Right lobe of liver (tissue), 6 donors: Measurements from ENCODE around the gene FNIP2. TPM values are rescaled to one million over a fixed set of nuclear protein-coding genes. Genes with fewer than 3 reads are reported as not detected.

Experiments
- ATAC-seq, 4 donors: fragments of 200-7000 bp; cut with Tn5 transposase; one replicate each; pipeline ENCODE4 v1.9.1; 2020; ENCODE audit warnings: mild to moderate bottlenecking in 4 of 4, moderate library complexity in 4 of 4
- DNase-seq, 3 donors: peaks; one replicate each; pipeline ENCODE4 v3.0.0-alpha.2; 2020
- H3K27ac ChIP-seq, 3 donors: fragments of 200-600 bp; one replicate each; pipeline ENCODE4 v1.8.0; 2022
- H3K27me3 ChIP-seq, 2 donors: fragments of 200-600 bp; one replicate each; pipeline ENCODE4 v1.8.0; 2022
- H3K36me3 ChIP-seq, 4 donors: fragments of 200-600 bp; sonication (generic) in 1 of 4; one replicate each; pipeline versions ENCODE4 v1.5.1 to v1.8.0; 2017 to 2022; ENCODE audit warnings: control low read depth in 1 of 4
- H3K4me1 ChIP-seq, 4 donors: fragments of 200-600 bp; sonication (generic) in 1 of 4; one replicate each; pipeline versions ENCODE4 v1.5.1 to v1.8.0; 2017 to 2022; ENCODE audit warnings: control low read depth in 1 of 4
- H3K4me3 ChIP-seq, 3 donors: fragments of 200-600 bp; one replicate each; pipeline ENCODE4 v1.8.0; 2022
- H3K9me3 ChIP-seq, 4 donors: fragments of 200-600 bp; sonication (generic) in 1 of 4; one replicate each; pipeline versions ENCODE4 v1.5.1 to v1.8.0; 2017 to 2022; ENCODE audit warnings: control low read depth in 1 of 4
- POLR2A ChIP-seq: fragments of 450-650 bp; IDR thresholded peaks from one replicate; pipeline ENCODE4 v1.6.1; 2017; ENCODE audit warnings: antibody characterized with exemption, mild to moderate bottlenecking
- WGBS: methylation state at CpG from one replicate; pipeline ENCODE4 v1.1.6; 2018; ENCODE audit warnings: low coverage, low lambda C conversion rate; ENCODE audit not compliant: insufficient coverage; ENCODE audit errors: missing lambda C conversion rate; 5-methylcytosine and 5-hydroxymethylcytosine counted together
- intact Hi-C, 2 donors: fragments of 100-400 bp; cut with DNase I; formaldehyde crosslinking; loops; one replicate each; pipeline versions ENCODE4 v1.11.2 to v1.14.1; 2022
- total RNA-seq, 6 experiments: library from RNA; depleted of rRNA in 2 of 6; stranded (reverse); fragments of >200 nt in 2 of 6; fragmentation: NEBNext Ultra II Directional in 3 of 6; extraction: Animal tissue kit (Norgen Biotek cat#: 25700) in 3 of 6; gene quantifications; one replicate each; pipeline versions ENCODE4 v1.1.0 to v1.2.4, GENCODE V29; 2016 to 2023
- TF ChIP-seq, protein P1 (sequence below), 4 donors: fragments of 200-600 bp in 3 of 4; fragments of 450-650 bp in 1 of 4; IDR thresholded peaks; one replicate each; pipeline versions ENCODE4 v1.5.1 to v1.8.0; 2016 to 2022; ENCODE audit warnings: antibody characterized with exemption in 4 of 4, mild to moderate bottlenecking in 2 of 4
- donor health status: DM: no; HTN: yes; CAD: no.
- donor health status: DM: no; HTN: no; CAD: no.
- donor health status: DM: no; HTN: no; CAD: no.
- donor health status: DM: no; HTN: yes; CAD: no.
- donor health status: DM: no; HTN: yes; CAD: no.

The FNIP2 gene
- total RNA-seq, 6 experiments from 2014 or later = 34.2 to 67.4 (median 37.8) TPM

DNA sequence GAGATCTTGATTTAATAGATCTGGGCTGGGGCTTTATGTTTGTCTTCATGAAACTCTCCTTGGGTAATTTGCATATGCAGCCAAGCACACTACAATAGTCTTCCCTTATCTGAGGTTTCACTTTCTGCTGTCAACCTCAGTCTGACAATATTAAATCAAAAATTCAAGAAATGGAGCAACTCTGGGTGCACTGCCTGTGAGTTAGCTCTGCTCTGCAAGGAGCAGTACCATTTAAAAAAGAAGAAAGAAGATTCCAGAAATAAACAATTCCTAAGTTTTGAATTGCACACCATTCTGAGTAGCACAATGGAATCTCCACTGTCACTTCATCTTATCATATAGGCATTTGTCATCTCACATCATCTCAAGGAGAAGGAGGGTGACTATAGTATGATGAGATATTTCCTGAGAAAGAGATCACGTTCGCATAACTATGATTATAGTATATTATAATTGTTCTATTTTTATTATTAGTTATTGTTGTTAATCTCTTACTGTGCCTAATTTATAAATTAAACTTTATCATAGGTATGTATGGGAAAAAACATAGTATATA is 9.4 kb downstream of the FNIP2 start:
- WGBS = 61% methylated on average over 2 of the region's 2 CpGs
- H3K9me3 ChIP-seq = no peaks in the 10 kb centered on the region
- DNase-seq = no peak
- TF ChIP-seq, protein P1, sequence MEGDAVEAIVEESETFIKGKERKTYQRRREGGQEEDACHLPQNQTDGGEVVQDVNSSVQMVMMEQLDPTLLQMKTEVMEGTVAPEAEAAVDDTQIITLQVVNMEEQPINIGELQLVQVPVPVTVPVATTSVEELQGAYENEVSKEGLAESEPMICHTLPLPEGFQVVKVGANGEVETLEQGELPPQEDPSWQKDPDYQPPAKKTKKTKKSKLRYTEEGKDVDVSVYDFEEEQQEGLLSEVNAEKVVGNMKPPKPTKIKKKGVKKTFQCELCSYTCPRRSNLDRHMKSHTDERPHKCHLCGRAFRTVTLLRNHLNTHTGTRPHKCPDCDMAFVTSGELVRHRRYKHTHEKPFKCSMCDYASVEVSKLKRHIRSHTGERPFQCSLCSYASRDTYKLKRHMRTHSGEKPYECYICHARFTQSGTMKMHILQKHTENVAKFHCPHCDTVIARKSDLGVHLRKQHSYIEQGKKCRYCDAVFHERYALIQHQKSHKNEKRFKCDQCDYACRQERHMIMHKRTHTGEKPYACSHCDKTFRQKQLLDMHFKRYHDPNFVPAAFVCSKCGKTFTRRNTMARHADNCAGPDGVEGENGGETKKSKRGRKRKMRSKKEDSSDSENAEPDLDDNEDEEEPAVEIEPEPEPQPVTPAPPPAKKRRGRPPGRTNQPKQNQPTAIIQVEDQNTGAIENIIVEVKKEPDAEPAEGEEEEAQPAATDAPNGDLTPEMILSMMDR (IDR thresholded peaks at IDR 0.05) = no peak
- no peak for TF ChIP-seq POLR2A
- peaks cover 0 to 54% (median 20%) of the 10 kb centered on the region in 4 donors for H3K4me1 ChIP-seq
- intact Hi-C loops = no loop called here
- no peak overlapping the region for H3K4me3 ChIP-seq
- H3K27me3 ChIP-seq = no peaks in the 10 kb centered on the region
- H3K27ac ChIP-seq = no peak overlapping the region
- peak in 2 of 4 donors; percentile 8 to 15 for ATAC-seq
- H3K36me3 ChIP-seq = no peaks in the 10 kb centered on the region

DNA sequence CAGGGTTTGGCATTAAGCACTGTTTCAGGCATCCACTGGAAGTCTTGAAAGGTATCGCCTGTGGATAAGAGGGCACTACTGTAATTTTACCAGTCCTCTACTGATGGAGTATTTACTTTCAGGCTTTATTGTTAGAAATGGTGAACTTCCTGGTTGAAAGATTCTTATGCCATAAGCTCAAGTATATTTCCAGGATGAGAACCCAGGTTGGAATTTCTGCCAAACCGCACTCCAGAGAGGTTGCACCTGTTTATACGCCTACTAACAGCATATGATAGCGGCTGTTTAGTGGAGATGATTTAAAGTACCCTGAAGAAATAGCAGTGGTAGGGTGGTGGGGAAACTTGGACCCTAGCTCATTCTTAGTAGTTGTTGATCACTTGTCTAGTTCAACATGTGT is 9.9 kb downstream of the FNIP2 start:
- Histone ChIP-seq H3K36me3 (no peaks in the 10 kb centered on the region), H3K9me3 (no peaks in the 10 kb centered on the region), H3K4me1 (peaks cover 0 to 59% (median 22%) of the 10 kb centered on the region in 4 donors), H3K27ac (no peak overlapping the region), H3K4me3 (no peak overlapping the region), H3K27me3 (no peaks in the 10 kb centered on the region)
- DNase-seq = no peak
- WGBS = 93% methylated on average over 2 of the region's 4 CpGs
- TF ChIP-seq, protein P1 (IDR thresholded peaks at IDR 0.05) = no peak
- TF ChIP-seq POLR2A = no peak
- ATAC-seq = no peak
- intact Hi-C loops = no loop called here

DNA sequence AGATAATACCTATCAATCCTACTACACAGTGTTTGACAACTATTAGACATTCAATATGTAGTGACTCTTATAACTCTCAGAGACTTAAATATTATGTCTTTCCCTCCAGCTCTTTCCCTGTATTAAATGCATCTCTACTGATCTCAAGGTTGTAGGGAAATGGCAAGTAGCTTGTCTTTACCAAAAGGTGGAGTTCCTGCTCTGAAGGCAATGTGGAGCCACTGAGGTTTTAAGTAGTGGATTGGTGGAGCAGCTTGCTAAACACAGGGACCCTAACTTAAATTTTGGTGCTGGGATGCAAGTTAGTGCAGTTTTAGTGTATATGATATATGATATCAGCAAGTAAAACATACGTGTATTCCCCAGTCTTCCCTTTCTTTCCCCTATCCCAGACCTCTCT is 13.1 kb downstream of the FNIP2 start:
- no peak for TF ChIP-seq POLR2A
- TF ChIP-seq, protein P1 (IDR thresholded peaks at IDR 0.05) = no peak
- WGBS = 21% methylated on average over 1 of the region's 1 CpG
- Histone ChIP-seq H3K4me3 (no peak overlapping the region), H3K27me3 (no peaks in the 10 kb centered on the region), H3K9me3 (no peaks in the 10 kb centered on the region), H3K36me3 (no peaks in the 10 kb centered on the region), H3K27ac (peak overlapping the region; percentile 30 to 73 (median 66)), H3K4me1 (peaks cover 0 to 75% (median 29%) of the 10 kb centered on the region in 4 donors)
- no peak for DNase-seq
- intact Hi-C loops = no loop called here
- ATAC-seq = no peak

DNA sequence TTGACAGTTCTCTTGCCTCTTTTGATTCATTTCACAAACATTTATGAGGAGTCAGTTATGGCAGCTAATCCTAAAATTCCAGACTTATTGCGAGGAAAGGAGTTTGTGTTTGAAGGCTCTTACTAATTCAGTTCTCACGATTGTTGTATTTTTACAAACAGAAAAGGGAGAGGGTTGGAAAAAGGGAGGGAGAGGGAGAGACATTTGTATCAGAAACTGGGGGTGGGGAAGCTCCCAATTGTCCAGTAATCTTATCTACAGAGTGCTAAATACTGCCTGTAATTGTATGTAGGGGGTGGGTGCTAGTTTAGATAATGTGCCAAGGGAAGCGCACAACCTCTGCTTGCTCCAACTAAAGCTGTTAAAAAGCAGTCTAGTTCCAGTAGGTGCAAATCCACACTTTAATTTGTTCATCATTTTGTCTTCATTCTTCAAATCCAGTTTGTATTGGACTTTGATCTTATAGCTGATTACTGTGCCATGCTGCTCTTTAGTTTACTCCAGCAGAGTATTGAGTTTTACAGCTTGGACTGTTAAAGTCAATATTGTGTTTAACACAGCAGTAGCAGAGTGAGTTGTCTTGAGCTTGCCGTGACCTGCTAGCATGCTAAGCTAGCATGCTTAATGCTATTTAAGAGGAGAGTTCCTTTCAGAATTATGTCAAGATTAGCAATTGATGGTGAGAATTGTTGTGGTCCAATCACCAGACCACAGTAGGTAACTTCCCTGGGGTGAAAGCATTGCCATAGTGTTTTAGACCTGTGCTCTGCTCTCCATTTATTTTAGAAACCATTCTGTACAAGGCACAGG is 13.9 kb downstream of the FNIP2 start:
- DNase-seq (no peak), ATAC-seq (peak; percentile 86 to 93 (median 90))
- Histone ChIP-seq H3K27ac (peak overlapping the region; percentile 30 to 73 (median 66)), H3K36me3 (no peaks in the 10 kb centered on the region), H3K9me3 (no peaks in the 10 kb centered on the region), H3K4me1 (peaks cover 0 to 69% (median 26%) of the 10 kb centered on the region in 4 donors), H3K4me3 (peak overlapping the region in 1 of 3 donors; percentile 8), H3K27me3 (no peaks in the 10 kb centered on the region)
- intact Hi-C loops = no loop called here
- TF ChIP-seq POLR2A = no peak
- TF ChIP-seq, protein P1 (IDR thresholded peaks at IDR 0.05) = no peak
- WGBS = 23% methylated on average over 4 of the region's 4 CpGs
